Activated naive CD8-positive, alpha-beta T cell treated with anti-CD3 and anti-CD28 coated beads, Interleukin-2, amount 50 U/mL, for 16 hours (primary cell): ENCODE data around the gene SLC35B1.
"Not testable (repeated sequence)": the region's sequence is repeated elsewhere in the genome, so short reads cannot be mapped to it uniquely, and the experiment has no call there.

Experiments used
- DNase-seq: peaks from one replicate; pipeline ENCODE4 v3.0.0-alpha.2; 2020; ENCODE audit warnings: low read depth, low spot score

The SLC35B1 gene

GRCh38 chr17:49734515-49735490 is 27.0 kb upstream of the SLC35B1 start:
- no peak for DNase-seq

GRCh38 chr17:49731435-49731831 is 23.7 kb upstream of the SLC35B1 start:
- DNase-seq, result no peak

- no peak for DNase-seq
Observed at GRCh38 chr17:49730785-49731434, 23.1 kb upstream of the SLC35B1 start.

GRCh38 chr17:49730078-49730784 is 22.5 kb upstream of the SLC35B1 start:
- DNase-seq, result no peak

- no peak for DNase-seq
Observed at GRCh38 chr17:49729069-49729468, 21.3 kb upstream of the SLC35B1 start.

- DNase-seq, result no peak
Observed at GRCh38 chr17:49728425-49728824, 20.7 kb upstream of the SLC35B1 start.

- DNase-seq, result no peak
Observed at GRCh38 chr17:49727380-49727779, 19.6 kb upstream of the SLC35B1 start.

GRCh38 chr17:49725452-49726130 is 17.8 kb upstream of the SLC35B1 start:
- DNase-seq, result no peak

- DNase-seq, result not testable (repeated sequence)
Observed at GRCh38 chr17:49724552-49724951, 16.8 kb upstream of the SLC35B1 start.

GRCh38 chr17:49723423-49723822 is 15.7 kb upstream of the SLC35B1 start:
- DNase-seq, result no peak

GRCh38 chr17:49722066-49722465 is 14.3 kb upstream of the SLC35B1 start:
- no peak for DNase-seq

GRCh38 chr17:49717371-49717861 is 9.7 kb upstream of the SLC35B1 start:
- DNase-seq, result no peak

- DNase-seq, result no peak
Observed at GRCh38 chr17:49716668-49717364, 9.1 kb upstream of the SLC35B1 start.

- DNase-seq, result no peak
Observed at GRCh38 chr17:49715717-49716279, 8.0 kb upstream of the SLC35B1 start.

GRCh38 chr17:49715216-49715615 is 7.5 kb upstream of the SLC35B1 start:
- no peak for DNase-seq

GRCh38 chr17:49708515-49709183 is 885 bp upstream of the SLC35B1 start:
- DNase-seq, result no peak

- DNase-seq, result no peak
Observed at GRCh38 chr17:49707246-49707607, 537 bp downstream of the SLC35B1 start.

- DNase-seq, result no peak
Observed at GRCh38 chr17:49705254-49705653, 2.5 kb downstream of the SLC35B1 start.

GRCh38 chr17:49703557-49704277 is 4.0 kb downstream of the SLC35B1 start:
- no peak for DNase-seq
